ENCODE results near the gene KRT36.

KRT36 gene

DNA sequence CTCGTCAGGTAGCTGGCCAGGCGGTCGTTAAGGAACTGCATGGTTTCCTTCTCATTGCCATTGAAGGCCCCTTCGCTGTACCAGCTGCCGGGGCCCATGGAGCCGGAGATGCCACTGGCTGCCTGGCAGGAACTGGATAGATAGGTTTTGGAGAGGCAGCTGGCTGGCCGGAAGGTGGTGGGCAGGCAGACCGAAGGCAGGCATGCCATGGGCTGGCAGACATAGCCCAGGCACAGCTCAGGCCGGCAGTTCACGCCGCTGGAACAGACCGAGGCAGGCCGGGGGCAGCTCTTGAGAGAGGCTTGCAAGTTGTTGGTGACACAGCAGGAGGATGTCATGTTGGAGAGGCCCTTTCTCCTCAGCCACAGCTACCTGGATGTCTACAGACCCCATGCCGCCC, 22.7 kb downstream of the KRT36 start, which contains the start of gene KRT32:
Gene KRT32, minus strand, starts transcription at position 399 of the 400 bp plus-strand sequence. Its CDS starts 61 bp downstream, at position 338.
- Histone ChIP-seq H2AFZ (ENCODE audit: low read length) (no peak within 1 kb of the TSS), H3K4me1 (ENCODE audit: control insufficient read depth in 2 of 2, insufficient read depth in 1 of 2, low read depth in 1 of 2, low read length in 2 of 2) (no peaks in the 10 kb centered on the region), H3K36me3 (replicated peaks in 1 of 2; ENCODE audit: control insufficient read depth in 2 of 2, insufficient read depth in 2 of 2, low read length in 2 of 2) (no peaks in the 10 kb centered on the region), H3K27me3 (ENCODE audit: control insufficient read depth in 3 of 3, insufficient read depth in 3 of 3, low read depth in 1 of 3, low read length in 3 of 3) (no peaks in the 10 kb centered on the region), H3K4me3 (ENCODE audit: low read length in 2 of 2) (no peak within 1 kb of the TSS), H3K23ac (ENCODE audit: low read depth, low read length, poor library complexity) (no peak within 1 kb of the TSS), H3K14ac (ENCODE audit: low read length) (no peak within 1 kb of the TSS), H4K8ac (ENCODE audit: low read depth, low read length) (no peak within 1 kb of the TSS), H2BK5ac (ENCODE audit: low read length) (no peak within 1 kb of the TSS), H2BK15ac (ENCODE audit: low read length) (peak within 1 kb of the TSS; percentile 38), H2AK5ac (ENCODE audit: low read depth, low read length) (peak within 1 kb of the TSS; percentile 40), H3K9me3 (replicated peaks in 1 of 2; ENCODE audit: control insufficient read depth in 2 of 2, insufficient read depth in 1 of 2, low read depth in 1 of 2, low read length in 2 of 2) (no peaks in the 10 kb centered on the region), H3K79me1 (ENCODE audit: low read depth, low read length) (no peaks in the 10 kb centered on the region), H2BK120ac (ENCODE audit: low read depth, low read length) (no peak within 1 kb of the TSS), H4K91ac (ENCODE audit: low read depth, low read length, poor library complexity) (no peak within 1 kb of the TSS), H3K9ac (ENCODE audit: low read depth, low read length, poor library complexity) (no peak within 1 kb of the TSS), H3K4ac (ENCODE audit: low read length) (no peak within 1 kb of the TSS), H3K18ac (ENCODE audit: low read length) (peak within 1 kb of the TSS; percentile 45), H2BK12ac (ENCODE audit: low read length) (no peak within 1 kb of the TSS), H3K4me2 (ENCODE audit: insufficient read depth, low read length, poor library complexity, severe bottlenecking) (no peak within 1 kb of the TSS), H3K27ac (replicated peaks; ENCODE audit: low read length) (no peak within 1 kb of the TSS)
- no CpG with 5 or more reads among the region's 14 CpGs for WGBS, 2 donors (ENCODE audit: extremely low coverage in 2 of 2, insufficient read length in 2 of 2, insufficient replicate concordance in 1 of 2)
- no peak for DNase-seq (ENCODE audit: low spot score)

DNA sequence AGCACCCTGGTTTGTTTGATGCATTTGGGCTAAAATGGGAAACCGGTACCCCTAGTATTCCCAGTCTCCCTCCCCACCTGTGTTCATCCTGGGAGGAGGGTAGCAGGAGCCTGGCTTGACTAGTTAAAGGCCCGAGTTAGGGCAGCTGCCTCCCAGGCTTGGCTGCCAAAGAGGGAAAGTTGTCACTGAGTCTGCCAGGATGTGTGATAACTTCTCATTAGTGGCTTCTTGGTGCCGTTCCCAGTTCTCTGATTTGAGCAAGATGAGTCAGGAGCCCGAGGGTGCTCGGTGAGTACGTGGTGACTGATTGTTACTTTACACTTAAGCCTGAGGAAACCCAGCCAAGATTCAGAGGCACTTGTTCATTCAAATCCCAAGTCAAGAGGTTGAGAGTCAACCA, 25.0 kb downstream of the KRT36 start:
- WGBS, 2 donors (ENCODE audit: extremely low coverage in 2 of 2, insufficient read length in 2 of 2, insufficient replicate concordance in 1 of 2): no CpG with 5 or more reads among the region's 6 CpGs
- H2BK15ac ChIP-seq (ENCODE audit: low read length): no peak overlapping the region
- H3K4ac ChIP-seq (ENCODE audit: low read length): no peak overlapping the region
- H3K27ac ChIP-seq (replicated peaks; ENCODE audit: low read length): no peak overlapping the region
- no peak overlapping the region for H4K8ac ChIP-seq (ENCODE audit: low read depth, low read length)
- no peaks in the 10 kb centered on the region for H3K27me3 ChIP-seq (ENCODE audit: control insufficient read depth in 3 of 3, insufficient read depth in 3 of 3, low read depth in 1 of 3, low read length in 3 of 3)
- H2AFZ ChIP-seq (ENCODE audit: low read length): no peak overlapping the region
- H2BK12ac ChIP-seq (ENCODE audit: low read length): no peak overlapping the region
- H3K23ac ChIP-seq (ENCODE audit: low read depth, low read length, poor library complexity): no peak overlapping the region
- H3K4me2 ChIP-seq (ENCODE audit: insufficient read depth, low read length, poor library complexity, severe bottlenecking): no peak overlapping the region
- H2AK5ac ChIP-seq (ENCODE audit: low read depth, low read length): no peak overlapping the region
- H3K9ac ChIP-seq (ENCODE audit: low read depth, low read length, poor library complexity): no peak overlapping the region
- no peak for DNase-seq (ENCODE audit: low spot score)
- H4K91ac ChIP-seq (ENCODE audit: low read depth, low read length, poor library complexity): no peak overlapping the region
- no peaks in the 10 kb centered on the region for H3K4me1 ChIP-seq (ENCODE audit: control insufficient read depth in 2 of 2, insufficient read depth in 1 of 2, low read depth in 1 of 2, low read length in 2 of 2)
- H3K14ac ChIP-seq (ENCODE audit: low read length): no peak overlapping the region
- H3K79me1 ChIP-seq (ENCODE audit: low read depth, low read length): no peaks in the 10 kb centered on the region
- H2BK5ac ChIP-seq (ENCODE audit: low read length): no peak overlapping the region
- H3K36me3 ChIP-seq (replicated peaks in 1 of 2; ENCODE audit: control insufficient read depth in 2 of 2, insufficient read depth in 2 of 2, low read length in 2 of 2): no peaks in the 10 kb centered on the region
- H3K9me3 ChIP-seq (replicated peaks in 1 of 2; ENCODE audit: control insufficient read depth in 2 of 2, insufficient read depth in 1 of 2, low read depth in 1 of 2, low read length in 2 of 2): no peaks in the 10 kb centered on the region
- H3K4me3 ChIP-seq (ENCODE audit: low read length in 2 of 2): no peak overlapping the region
- H3K18ac ChIP-seq (ENCODE audit: low read length): no peak overlapping the region
- H2BK120ac ChIP-seq (ENCODE audit: low read depth, low read length): no peak overlapping the region

DNA sequence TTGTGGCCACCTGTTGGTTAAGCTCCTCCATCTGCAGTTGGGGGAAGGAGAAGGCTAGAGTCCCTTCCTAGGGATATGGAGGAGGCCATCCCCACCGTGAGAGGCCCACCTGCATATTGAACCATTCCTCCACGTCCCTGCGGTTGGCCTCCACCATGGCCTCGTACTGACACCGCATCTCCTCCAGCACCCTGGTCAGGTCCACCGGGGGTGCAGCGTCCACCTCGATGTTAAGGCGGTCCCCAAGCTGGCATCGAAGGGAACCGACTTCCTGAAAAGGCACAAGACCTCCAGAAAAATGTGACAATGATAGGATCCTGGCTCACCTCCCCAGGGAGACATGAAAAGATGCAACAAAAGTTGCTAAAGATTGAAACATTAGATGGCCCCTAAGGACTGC, 25.5 kb downstream of the KRT36 start:
- H3K4me1 ChIP-seq (ENCODE audit: control insufficient read depth in 2 of 2, insufficient read depth in 1 of 2, low read depth in 1 of 2, low read length in 2 of 2): no peaks in the 10 kb centered on the region
- no peaks in the 10 kb centered on the region for H3K9me3 ChIP-seq (replicated peaks in 1 of 2; ENCODE audit: control insufficient read depth in 2 of 2, insufficient read depth in 1 of 2, low read depth in 1 of 2, low read length in 2 of 2)
- no peak overlapping the region for H3K4ac ChIP-seq (ENCODE audit: low read length)
- H3K9ac ChIP-seq (ENCODE audit: low read depth, low read length, poor library complexity): no peak overlapping the region
- H2BK15ac ChIP-seq (ENCODE audit: low read length): peak overlapping the region; percentile 4
- no peak overlapping the region for H2BK120ac ChIP-seq (ENCODE audit: low read depth, low read length)
- no peak overlapping the region for H2AK5ac ChIP-seq (ENCODE audit: low read depth, low read length)
- no peaks in the 10 kb centered on the region for H3K27me3 ChIP-seq (ENCODE audit: control insufficient read depth in 3 of 3, insufficient read depth in 3 of 3, low read depth in 1 of 3, low read length in 3 of 3)
- H4K91ac ChIP-seq (ENCODE audit: low read depth, low read length, poor library complexity): no peak overlapping the region
- H2BK12ac ChIP-seq (ENCODE audit: low read length): no peak overlapping the region
- no peak overlapping the region for H2BK5ac ChIP-seq (ENCODE audit: low read length)
- no peak for DNase-seq (ENCODE audit: low spot score)
- no CpG with 5 or more reads among the region's 11 CpGs for WGBS, 2 donors (ENCODE audit: extremely low coverage in 2 of 2, insufficient read length in 2 of 2, insufficient replicate concordance in 1 of 2)
- H3K4me3 ChIP-seq (ENCODE audit: low read length in 2 of 2): no peak overlapping the region
- no peaks in the 10 kb centered on the region for H3K79me1 ChIP-seq (ENCODE audit: low read depth, low read length)
- H4K8ac ChIP-seq (ENCODE audit: low read depth, low read length): no peak overlapping the region
- H3K18ac ChIP-seq (ENCODE audit: low read length): no peak overlapping the region
- H3K14ac ChIP-seq (ENCODE audit: low read length): peak overlapping the region; percentile 22
- no peak overlapping the region for H2AFZ ChIP-seq (ENCODE audit: low read length)
- H3K27ac ChIP-seq (replicated peaks; ENCODE audit: low read length): no peak overlapping the region
- H3K4me2 ChIP-seq (ENCODE audit: insufficient read depth, low read length, poor library complexity, severe bottlenecking): no peak overlapping the region
- no peak overlapping the region for H3K23ac ChIP-seq (ENCODE audit: low read depth, low read length, poor library complexity)
- no peaks in the 10 kb centered on the region for H3K36me3 ChIP-seq (replicated peaks in 1 of 2; ENCODE audit: control insufficient read depth in 2 of 2, insufficient read depth in 2 of 2, low read length in 2 of 2)

DNA sequence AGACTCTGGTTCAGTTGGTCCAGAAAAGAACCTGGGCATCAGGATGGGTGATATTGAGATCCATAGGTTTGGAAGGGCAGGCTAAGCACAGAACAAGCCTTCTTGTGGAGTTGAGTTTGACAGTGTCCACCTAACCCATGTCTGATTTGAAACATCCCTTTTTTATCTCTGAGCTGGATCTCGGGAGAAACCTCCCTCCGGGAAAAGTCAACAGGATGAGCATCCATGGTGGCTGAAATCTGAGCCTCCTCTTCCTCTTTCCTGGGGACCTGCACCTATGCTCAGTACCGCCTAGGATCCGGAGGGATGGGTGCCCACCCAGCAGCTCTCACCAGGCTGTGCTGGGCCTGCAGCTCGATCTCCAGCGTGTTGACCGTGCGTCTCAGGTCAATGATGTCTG, 26.0 kb downstream of the KRT36 start:
- no peak overlapping the region for H2BK12ac ChIP-seq (ENCODE audit: low read length)
- H2AK5ac ChIP-seq (ENCODE audit: low read depth, low read length): no peak overlapping the region
- H3K23ac ChIP-seq (ENCODE audit: low read depth, low read length, poor library complexity): no peak overlapping the region
- H4K91ac ChIP-seq (ENCODE audit: low read depth, low read length, poor library complexity): no peak overlapping the region
- no peaks in the 10 kb centered on the region for H3K36me3 ChIP-seq (replicated peaks in 1 of 2; ENCODE audit: control insufficient read depth in 2 of 2, insufficient read depth in 2 of 2, low read length in 2 of 2)
- H3K27me3 ChIP-seq (ENCODE audit: control insufficient read depth in 3 of 3, insufficient read depth in 3 of 3, low read depth in 1 of 3, low read length in 3 of 3): no peaks in the 10 kb centered on the region
- H3K4me2 ChIP-seq (ENCODE audit: insufficient read depth, low read length, poor library complexity, severe bottlenecking): no peak overlapping the region
- H3K14ac ChIP-seq (ENCODE audit: low read length): no peak overlapping the region
- no peak overlapping the region for H2BK5ac ChIP-seq (ENCODE audit: low read length)
- no peak overlapping the region for H4K8ac ChIP-seq (ENCODE audit: low read depth, low read length)
- no peak overlapping the region for H3K4me3 ChIP-seq (ENCODE audit: low read length in 2 of 2)
- H3K9ac ChIP-seq (ENCODE audit: low read depth, low read length, poor library complexity): no peak overlapping the region
- no peak overlapping the region for H3K27ac ChIP-seq (replicated peaks; ENCODE audit: low read length)
- no peak overlapping the region for H2AFZ ChIP-seq (ENCODE audit: low read length)
- DNase-seq (ENCODE audit: low spot score): no peak
- H3K18ac ChIP-seq (ENCODE audit: low read length): no peak overlapping the region
- H3K4ac ChIP-seq (ENCODE audit: low read length): no peak overlapping the region
- WGBS, 2 donors (ENCODE audit: extremely low coverage in 2 of 2, insufficient read length in 2 of 2, insufficient replicate concordance in 1 of 2): no CpG with 5 or more reads among the region's 8 CpGs
- H2BK15ac ChIP-seq (ENCODE audit: low read length): peak overlapping the region; percentile 4
- H3K4me1 ChIP-seq (ENCODE audit: control insufficient read depth in 2 of 2, insufficient read depth in 1 of 2, low read depth in 1 of 2, low read length in 2 of 2): no peaks in the 10 kb centered on the region
- no peaks in the 10 kb centered on the region for H3K9me3 ChIP-seq (replicated peaks in 1 of 2; ENCODE audit: control insufficient read depth in 2 of 2, insufficient read depth in 1 of 2, low read depth in 1 of 2, low read length in 2 of 2)
- H3K79me1 ChIP-seq (ENCODE audit: low read depth, low read length): no peaks in the 10 kb centered on the region
- H2BK120ac ChIP-seq (ENCODE audit: low read depth, low read length): no peak overlapping the region

All from neuronal stem cell (in vitro differentiated cells).